ENCODE results near the gene RAD51B. TPM values are rescaled to one million over a fixed set of nuclear protein-coding genes. Genes with fewer than 3 reads are reported as not detected.

Gene RAD51B
- total RNA-seq, 1 experiment from 2014 or later, result 10.8 TPM

DNA sequence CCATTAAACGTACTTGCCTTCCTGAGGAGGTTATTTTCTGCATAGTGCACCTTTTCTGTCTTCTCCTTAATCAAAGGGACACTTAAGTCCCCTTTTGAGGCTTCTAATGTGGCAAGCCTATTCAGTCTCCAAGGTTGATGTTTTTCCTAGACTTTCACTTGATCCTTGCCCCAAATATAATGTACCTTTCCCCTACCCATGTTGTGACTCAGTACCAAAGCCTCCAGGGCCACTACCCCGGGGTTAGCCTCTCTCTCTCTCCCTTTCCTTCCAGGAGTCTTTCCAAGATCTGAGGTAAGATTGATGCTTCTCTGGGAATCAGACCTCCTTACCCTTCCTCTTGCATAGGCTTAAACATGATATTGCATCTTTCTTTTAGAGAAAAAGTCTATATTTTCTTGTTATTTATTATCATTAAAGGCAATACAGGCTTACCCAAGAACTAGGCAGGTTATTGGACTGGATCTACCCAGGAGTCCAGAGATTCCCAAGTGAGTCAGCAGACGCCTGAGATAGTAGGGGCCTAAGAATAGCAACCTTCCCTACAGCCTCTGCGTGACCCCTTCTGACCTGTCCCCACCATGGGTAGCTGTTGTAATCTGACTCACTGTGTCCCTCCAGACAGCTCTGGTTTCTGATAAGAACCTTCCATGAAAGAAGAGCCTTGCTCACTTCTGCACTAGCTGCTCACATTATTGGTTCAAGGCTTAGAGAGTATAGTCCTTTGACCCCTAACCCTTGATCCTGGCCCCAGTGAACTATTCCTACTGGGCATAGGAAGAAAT is 800.4 kb downstream of the RAD51B start:
- peak overlapping the region; percentile 10; the same call in 1 of the 2 replicates for H3K4me3 ChIP-seq (ENCODE audit: low read length)
- no peaks in the 10 kb centered on the region for H3F3A ChIP-seq (ENCODE audit: low read length, unreplicated experiment)
- no peaks in the 10 kb centered on the region for H3K9me2 ChIP-seq (replicated peaks; ENCODE audit: low read length)
- H3K27ac ChIP-seq (ENCODE audit: low read length), result peak overlapping the region; percentile 48
- H3K9ac ChIP-seq (ENCODE audit: low read length), result no peak overlapping the region
- TF ChIP-seq, protein P1, sequence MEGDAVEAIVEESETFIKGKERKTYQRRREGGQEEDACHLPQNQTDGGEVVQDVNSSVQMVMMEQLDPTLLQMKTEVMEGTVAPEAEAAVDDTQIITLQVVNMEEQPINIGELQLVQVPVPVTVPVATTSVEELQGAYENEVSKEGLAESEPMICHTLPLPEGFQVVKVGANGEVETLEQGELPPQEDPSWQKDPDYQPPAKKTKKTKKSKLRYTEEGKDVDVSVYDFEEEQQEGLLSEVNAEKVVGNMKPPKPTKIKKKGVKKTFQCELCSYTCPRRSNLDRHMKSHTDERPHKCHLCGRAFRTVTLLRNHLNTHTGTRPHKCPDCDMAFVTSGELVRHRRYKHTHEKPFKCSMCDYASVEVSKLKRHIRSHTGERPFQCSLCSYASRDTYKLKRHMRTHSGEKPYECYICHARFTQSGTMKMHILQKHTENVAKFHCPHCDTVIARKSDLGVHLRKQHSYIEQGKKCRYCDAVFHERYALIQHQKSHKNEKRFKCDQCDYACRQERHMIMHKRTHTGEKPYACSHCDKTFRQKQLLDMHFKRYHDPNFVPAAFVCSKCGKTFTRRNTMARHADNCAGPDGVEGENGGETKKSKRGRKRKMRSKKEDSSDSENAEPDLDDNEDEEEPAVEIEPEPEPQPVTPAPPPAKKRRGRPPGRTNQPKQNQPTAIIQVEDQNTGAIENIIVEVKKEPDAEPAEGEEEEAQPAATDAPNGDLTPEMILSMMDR (conservative IDR thresholded peaks at IDR 0.05; ENCODE audit: low read depth, low read length), result no peak
- TF ChIP-seq EZH2 (IDR thresholded peaks at IDR 0.05; ENCODE audit: low read length, unreplicated experiment) (no peak), EZH2phosphoT487 (IDR thresholded peaks at IDR 0.05; ENCODE audit: borderline replicate concordance, low read length) (no peak)
- BruUV-seq (replicated peaks), result no TSS peak
- no peaks in the 10 kb centered on the region for H4K20me1 ChIP-seq (ENCODE audit: low read length)
- H3K27me3 ChIP-seq (ENCODE audit: low read length), result no peaks in the 10 kb centered on the region
- peaks cover 4% of the 10 kb centered on the region; the same call in 1 of the 2 replicates for H3K36me3 ChIP-seq (ENCODE audit: low read depth, low read length)
- H3K4me2 ChIP-seq (ENCODE audit: low read length), result peak overlapping the region; percentile 40
- H2AFZ ChIP-seq (ENCODE audit: low read length), result peak overlapping the region; percentile 15; the same call in 1 of the 2 replicates
- H3K79me2 ChIP-seq (ENCODE audit: low read length), result no peaks in the 10 kb centered on the region
- ATAC-seq (peak; percentile 78), DNase-seq (peak; percentile 61)
- peaks cover 14% of the 10 kb centered on the region for H3K4me1 ChIP-seq (ENCODE audit: insufficient read depth, low read length)
- ChIA-PET CTCF (no interaction called here), POLR2A (ENCODE audit: unreplicated experiment) (interaction anchor here (0.6 kb wide), 1 partner anchor 18 kb away, joined by 3 read pairs; no protein-coding TSS in a partner anchor)
- peaks cover 22% of the 10 kb centered on the region for H3K9me3 ChIP-seq (ENCODE audit: low read length)
- intact Hi-C loops (cut with micrococcal nuclease), result no loop called here

DNA sequence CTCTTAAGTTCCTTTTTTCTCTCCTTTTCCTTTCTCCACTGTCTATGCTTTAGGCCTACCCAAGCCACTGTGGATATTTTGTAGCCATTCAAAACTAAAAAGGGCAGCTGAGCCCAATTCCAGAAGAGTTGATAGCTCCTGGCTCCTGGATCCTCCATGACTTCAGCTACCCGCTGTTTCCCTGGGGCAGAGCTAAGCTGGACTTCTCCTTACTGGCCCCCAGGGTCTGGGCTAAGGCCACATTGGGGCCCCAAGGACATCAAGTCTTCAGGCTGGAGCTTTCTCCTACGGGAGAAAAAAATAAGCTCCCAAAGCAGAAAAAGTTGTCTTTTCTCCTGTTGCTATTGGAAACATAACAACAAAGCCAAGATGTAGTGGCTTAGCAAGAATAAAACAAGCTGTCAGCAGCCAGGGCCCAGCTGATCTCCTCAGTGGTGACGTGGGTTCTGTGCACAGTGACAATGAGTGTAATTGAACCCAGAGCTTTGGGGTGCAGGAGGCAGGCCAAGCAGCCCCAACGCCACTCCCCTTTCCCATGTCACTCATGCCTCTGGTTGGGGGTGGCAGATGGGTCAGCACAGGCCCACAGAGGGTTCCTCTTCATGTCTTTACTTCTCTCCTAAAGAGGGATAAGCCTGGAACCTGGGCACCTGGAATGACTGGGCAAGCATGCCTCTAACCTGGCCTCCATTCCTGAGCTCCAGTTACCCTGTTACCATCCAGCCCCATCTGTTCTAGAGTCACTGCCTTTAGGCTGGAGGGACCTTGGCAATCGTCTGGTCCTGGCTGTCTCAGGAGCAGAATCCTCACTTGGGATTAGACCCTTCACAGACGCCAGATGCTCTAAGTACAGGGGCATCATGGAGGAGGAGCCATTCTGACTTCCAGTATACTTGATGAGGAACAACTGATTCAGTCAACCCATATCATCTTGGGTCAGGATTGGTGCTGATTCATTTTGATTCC is 802.1 kb downstream of the RAD51B start:
- Histone ChIP-seq H3K4me1 (ENCODE audit: insufficient read depth, low read length) (peaks cover 14% of the 10 kb centered on the region), H3K9me3 (ENCODE audit: low read length) (peaks cover 13% of the 10 kb centered on the region), H3K4me2 (ENCODE audit: low read length) (no peak overlapping the region), H3K27ac (ENCODE audit: low read length) (no peak overlapping the region), H3K9me2 (replicated peaks; ENCODE audit: low read length) (no peaks in the 10 kb centered on the region), H2AFZ (ENCODE audit: low read length) (no peak overlapping the region), H4K20me1 (ENCODE audit: low read length) (no peaks in the 10 kb centered on the region), H3K9ac (ENCODE audit: low read length) (no peak overlapping the region), H3K4me3 (ENCODE audit: low read length) (no peak overlapping the region), H3K36me3 (ENCODE audit: low read depth, low read length) (peaks cover 3% of the 10 kb centered on the region; the same call in 1 of the 2 replicates), H3F3A (ENCODE audit: low read length, unreplicated experiment) (no peaks in the 10 kb centered on the region), H3K79me2 (ENCODE audit: low read length) (no peaks in the 10 kb centered on the region), H3K27me3 (ENCODE audit: low read length) (no peaks in the 10 kb centered on the region)
- no peak for DNase-seq
- BruUV-seq (replicated peaks), result no TSS peak
- ChIA-PET CTCF (no interaction called here), POLR2A (ENCODE audit: unreplicated experiment) (no interaction called here)
- TF ChIP-seq EZH2phosphoT487 (IDR thresholded peaks at IDR 0.05; ENCODE audit: borderline replicate concordance, low read length) (no peak), EZH2 (IDR thresholded peaks at IDR 0.05; ENCODE audit: low read length, unreplicated experiment) (no peak)
- TF ChIP-seq, protein P1 (conservative IDR thresholded peaks at IDR 0.05; ENCODE audit: low read depth, low read length), result no peak
- intact Hi-C loops (cut with micrococcal nuclease), result no loop called here
- no peak for ATAC-seq

All from PC-3 (cell line).